ENCODE data around the gene EPHB6. TPM values are rescaled to one million over a fixed set of nuclear protein-coding genes. Genes with fewer than 3 reads are reported as not detected.

The EPHB6 gene
- total RNA-seq, 1 donor from 2014 or later, result 7.3 TPM

GRCh38 chr7:142896151-142896550 is 41.3 kb downstream of the EPHB6 start:
- H3K36me3 Mint-ChIP-seq (ENCODE audit: low read depth), result no peaks in the 10 kb centered on the region
- no peaks in the 10 kb centered on the region for H3K4me1 Mint-ChIP-seq
- no peak for DNase-seq
- H3K4me3 Mint-ChIP-seq, result no peak overlapping the region
- peaks cover 8% of the 10 kb centered on the region for H3K27me3 Mint-ChIP-seq
- no peak overlapping the region for H3K27ac Mint-ChIP-seq
- no peaks in the 10 kb centered on the region for H3K9me3 Mint-ChIP-seq
- intact Hi-C loops (cut with micrococcal nuclease), result no loop called here

GRCh38 chr7:142896741-142897379 is 42.0 kb downstream of the EPHB6 start:
- H3K27ac Mint-ChIP-seq, result no peak overlapping the region

GRCh38 chr7:142897691-142898090 is 42.8 kb downstream of the EPHB6 start:
- no peak overlapping the region for H3K27ac Mint-ChIP-seq
- no peak for DNase-seq
- no peak overlapping the region for H3K4me3 Mint-ChIP-seq
- H3K9me3 Mint-ChIP-seq, result no peaks in the 10 kb centered on the region
- no peaks in the 10 kb centered on the region for H3K36me3 Mint-ChIP-seq (ENCODE audit: low read depth)
- H3K27me3 Mint-ChIP-seq, result peaks cover 13% of the 10 kb centered on the region
- intact Hi-C loops (cut with micrococcal nuclease), result no loop called here
- H3K4me1 Mint-ChIP-seq, result no peaks in the 10 kb centered on the region

More at GRCh38 chr7:142896741-142897379, 42.0 kb downstream of the EPHB6 start:
- Mint-ChIP-seq H3K9me3 (no peaks in the 10 kb centered on the region), H3K27me3 (peaks cover 13% of the 10 kb centered on the region), H3K36me3 (ENCODE audit: low read depth) (no peaks in the 10 kb centered on the region), H3K4me1 (no peaks in the 10 kb centered on the region), H3K4me3 (no peak overlapping the region)
- no peak for DNase-seq
- intact Hi-C loops (cut with micrococcal nuclease), result no loop called here

GRCh38 chr7:142898377-142899170 is 43.7 kb downstream of the EPHB6 start:
- H3K4me1 Mint-ChIP-seq, result no peaks in the 10 kb centered on the region
- DNase-seq, result no peak
- H3K36me3 Mint-ChIP-seq (ENCODE audit: low read depth), result no peaks in the 10 kb centered on the region
- H3K27ac Mint-ChIP-seq, result no peak overlapping the region
- H3K4me3 Mint-ChIP-seq, result no peak overlapping the region
- intact Hi-C loops (cut with micrococcal nuclease), result no loop called here
- no peaks in the 10 kb centered on the region for H3K9me3 Mint-ChIP-seq
- peaks cover 16% of the 10 kb centered on the region for H3K27me3 Mint-ChIP-seq

GRCh38 chr7:142899661-142900060 is 44.8 kb downstream of the EPHB6 start:
- no peak overlapping the region for H3K27ac Mint-ChIP-seq

GRCh38 chr7:142901426-142902259 is 46.8 kb downstream of the EPHB6 start:
- no peak for DNase-seq
- H3K27me3 Mint-ChIP-seq, result peaks cover 18% of the 10 kb centered on the region
- no peak overlapping the region for H3K27ac Mint-ChIP-seq
- H3K4me3 Mint-ChIP-seq, result no peak overlapping the region
- H3K9me3 Mint-ChIP-seq, result no peaks in the 10 kb centered on the region
- no peaks in the 10 kb centered on the region for H3K4me1 Mint-ChIP-seq
- H3K36me3 Mint-ChIP-seq (ENCODE audit: low read depth), result no peaks in the 10 kb centered on the region
- intact Hi-C loops (cut with micrococcal nuclease), result no loop called here

More at GRCh38 chr7:142899661-142900060, 44.8 kb downstream of the EPHB6 start:
- no peaks in the 10 kb centered on the region for H3K4me1 Mint-ChIP-seq
- no peaks in the 10 kb centered on the region for H3K9me3 Mint-ChIP-seq
- no peak overlapping the region for H3K4me3 Mint-ChIP-seq
- intact Hi-C loops (cut with micrococcal nuclease), result no loop called here
- H3K36me3 Mint-ChIP-seq (ENCODE audit: low read depth), result no peaks in the 10 kb centered on the region
- no peak for DNase-seq
- peaks cover 16% of the 10 kb centered on the region for H3K27me3 Mint-ChIP-seq

GRCh38 chr7:142904128-142904527 is 49.3 kb downstream of the EPHB6 start:
- Mint-ChIP-seq H3K36me3 (ENCODE audit: low read depth) (no peaks in the 10 kb centered on the region), H3K4me3 (no peak overlapping the region), H3K9me3 (no peaks in the 10 kb centered on the region), H3K4me1 (no peaks in the 10 kb centered on the region), H3K27ac (no peak overlapping the region), H3K27me3 (peaks cover 14% of the 10 kb centered on the region)
- intact Hi-C loops (cut with micrococcal nuclease), result no loop called here
- no peak for DNase-seq

GRCh38 chr7:142905759-142906158 is 50.9 kb downstream of the EPHB6 start:
- no peaks in the 10 kb centered on the region for H3K9me3 Mint-ChIP-seq
- no peaks in the 10 kb centered on the region for H3K4me1 Mint-ChIP-seq
- DNase-seq, result no peak
- no peak overlapping the region for H3K27ac Mint-ChIP-seq
- intact Hi-C loops (cut with micrococcal nuclease), result no loop called here
- no peaks in the 10 kb centered on the region for H3K36me3 Mint-ChIP-seq (ENCODE audit: low read depth)
- no peak overlapping the region for H3K4me3 Mint-ChIP-seq
- H3K27me3 Mint-ChIP-seq, result peaks cover 12% of the 10 kb centered on the region

GRCh38 chr7:142906643-142907042 is 51.8 kb downstream of the EPHB6 start:
- Mint-ChIP-seq H3K4me3 (no peak overlapping the region), H3K27me3 (peaks cover 12% of the 10 kb centered on the region), H3K36me3 (ENCODE audit: low read depth) (no peaks in the 10 kb centered on the region), H3K27ac (no peak overlapping the region), H3K9me3 (no peaks in the 10 kb centered on the region), H3K4me1 (no peaks in the 10 kb centered on the region)
- DNase-seq, result no peak
- intact Hi-C loops (cut with micrococcal nuclease), result no loop called here

- H3K4me1 Mint-ChIP-seq, result no peaks in the 10 kb centered on the region
- no peak overlapping the region for H3K4me3 Mint-ChIP-seq
- no peaks in the 10 kb centered on the region for H3K9me3 Mint-ChIP-seq
- no peak for DNase-seq
- no peak overlapping the region for H3K27ac Mint-ChIP-seq
- peaks cover 9% of the 10 kb centered on the region for H3K27me3 Mint-ChIP-seq
- H3K36me3 Mint-ChIP-seq (ENCODE audit: low read depth), result no peaks in the 10 kb centered on the region
- intact Hi-C loops (cut with micrococcal nuclease), result no loop called here
Observed at GRCh38 chr7:142908290-142908689, 53.4 kb downstream of the EPHB6 start.

GRCh38 chr7:142908921-142909890 is 54.3 kb downstream of the EPHB6 start:
- Mint-ChIP-seq H3K27me3 (peaks cover 13% of the 10 kb centered on the region), H3K36me3 (ENCODE audit: low read depth) (no peaks in the 10 kb centered on the region), H3K4me1 (no peaks in the 10 kb centered on the region), H3K4me3 (no peak overlapping the region), H3K9me3 (no peaks in the 10 kb centered on the region), H3K27ac (no peak overlapping the region)
- intact Hi-C loops (cut with micrococcal nuclease), result no loop called here
- no peak for DNase-seq

GRCh38 chr7:142910031-142910433 is 55.2 kb downstream of the EPHB6 start:
- intact Hi-C loops (cut with micrococcal nuclease), result no loop called here
- Mint-ChIP-seq H3K27ac (no peak overlapping the region), H3K4me3 (no peak overlapping the region), H3K4me1 (no peaks in the 10 kb centered on the region), H3K36me3 (ENCODE audit: low read depth) (no peaks in the 10 kb centered on the region), H3K9me3 (no peaks in the 10 kb centered on the region), H3K27me3 (peaks cover 16% of the 10 kb centered on the region)
- no peak for DNase-seq

GRCh38 chr7:142910481-142910880 is 55.6 kb downstream of the EPHB6 start:
- no peak overlapping the region for H3K27ac Mint-ChIP-seq
- H3K4me3 Mint-ChIP-seq, result no peak overlapping the region
- no peak for DNase-seq
- H3K4me1 Mint-ChIP-seq, result no peaks in the 10 kb centered on the region
- intact Hi-C loops (cut with micrococcal nuclease), result no loop called here
- peaks cover 16% of the 10 kb centered on the region for H3K27me3 Mint-ChIP-seq
- no peaks in the 10 kb centered on the region for H3K9me3 Mint-ChIP-seq
- no peaks in the 10 kb centered on the region for H3K36me3 Mint-ChIP-seq (ENCODE audit: low read depth)

Data from activated CD4-positive, alpha-beta T cell treated with anti-CD3 and anti-CD28 coated beads, Interleukin-2, amount 10 ng/mL, durations not matched to agents 24 days and 14 days (primary cell).